Activated CD8-positive, alpha-beta memory T cell treated with anti-CD3 and anti-CD28 coated beads for 24 hours (primary cell): ENCODE data around the gene SHC4.
"Not testable (repeated sequence)": the region's sequence is repeated elsewhere in the genome, so short reads cannot be mapped to it uniquely, and the experiment has no call there.

Experiments
- DNase-seq: peaks from one replicate; pipeline ENCODE4 v3.0.0-alpha.2; 2020

The SHC4 gene

DNA sequence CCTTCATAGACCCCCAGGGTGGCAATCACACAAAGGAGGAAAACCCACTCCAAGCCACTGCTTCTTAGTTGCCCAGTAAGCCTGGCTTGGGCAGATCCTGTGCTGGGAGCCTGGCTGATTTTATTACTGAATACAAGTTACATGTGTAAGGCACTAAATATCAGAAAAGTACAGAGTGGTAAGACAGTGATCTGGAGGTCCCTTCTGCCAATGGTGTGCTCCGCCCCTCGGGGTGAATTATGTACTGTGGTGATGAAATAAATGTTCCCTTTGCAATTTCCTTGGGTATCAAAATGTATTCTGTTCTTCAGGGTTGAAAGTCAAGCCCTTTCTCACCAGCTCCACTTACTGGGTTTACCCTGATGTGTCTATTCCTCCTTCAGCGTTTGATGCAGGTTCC is 47.0 kb downstream of the SHC4 start:
- no peak for DNase-seq

DNA sequence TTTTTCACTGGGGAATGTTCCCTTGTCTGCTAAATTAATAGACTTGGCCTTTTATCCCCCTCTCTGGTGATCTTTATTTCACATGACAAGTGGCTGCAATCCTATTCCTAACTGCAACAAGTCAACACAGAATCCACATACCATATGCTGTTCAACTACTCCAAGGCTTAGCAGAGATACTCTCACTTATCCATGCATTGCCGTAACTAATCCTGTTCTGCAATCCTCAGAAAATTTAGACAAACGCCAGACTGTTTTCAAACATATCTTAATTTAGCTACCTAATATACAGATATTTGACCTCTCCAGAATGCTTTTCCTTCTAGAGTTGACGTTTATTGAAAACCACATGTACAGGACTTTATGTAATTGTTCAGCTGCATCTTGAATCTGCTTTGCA is 47.9 kb downstream of the SHC4 start:
- DNase-seq: no peak

DNA sequence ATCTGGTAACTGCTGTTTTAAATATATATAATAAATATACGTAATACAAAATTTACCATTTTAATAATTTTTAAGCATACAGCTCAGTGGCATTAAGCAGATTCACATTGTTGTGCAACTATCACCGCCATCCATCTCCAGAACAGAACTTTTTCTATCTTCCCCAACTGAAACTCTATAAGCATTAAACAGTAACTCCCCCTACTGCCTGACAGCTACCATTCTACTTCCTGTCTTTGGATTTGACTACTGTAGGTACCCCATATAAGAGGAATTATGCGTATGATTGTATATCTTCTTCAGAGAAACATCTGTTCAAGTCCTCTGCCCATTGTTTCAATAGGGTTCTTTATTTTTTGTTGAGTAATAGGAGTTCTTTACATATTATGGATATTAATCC is 49.0 kb downstream of the SHC4 start:
- no peak for DNase-seq

DNA sequence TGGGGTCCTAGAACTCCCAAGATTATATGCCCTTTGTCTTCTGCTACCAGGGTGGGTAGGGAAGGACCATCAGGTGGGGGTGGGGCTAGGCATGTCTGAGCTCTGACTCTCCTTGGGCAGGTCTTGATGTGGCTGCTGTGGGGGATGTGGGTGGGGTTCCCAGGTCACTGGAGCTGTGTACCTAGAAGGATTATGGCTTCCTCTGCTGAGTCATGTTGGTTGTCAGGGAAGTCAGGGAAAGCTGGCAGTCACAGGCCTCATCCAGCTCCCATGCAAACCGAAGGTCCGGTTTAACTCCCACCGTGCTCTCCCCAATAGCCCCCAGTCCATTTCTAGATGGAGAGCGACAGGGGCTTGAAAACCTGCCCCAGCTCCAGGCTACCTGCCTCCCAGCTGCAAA is 50.6 kb downstream of the SHC4 start:
- no peak for DNase-seq

DNA sequence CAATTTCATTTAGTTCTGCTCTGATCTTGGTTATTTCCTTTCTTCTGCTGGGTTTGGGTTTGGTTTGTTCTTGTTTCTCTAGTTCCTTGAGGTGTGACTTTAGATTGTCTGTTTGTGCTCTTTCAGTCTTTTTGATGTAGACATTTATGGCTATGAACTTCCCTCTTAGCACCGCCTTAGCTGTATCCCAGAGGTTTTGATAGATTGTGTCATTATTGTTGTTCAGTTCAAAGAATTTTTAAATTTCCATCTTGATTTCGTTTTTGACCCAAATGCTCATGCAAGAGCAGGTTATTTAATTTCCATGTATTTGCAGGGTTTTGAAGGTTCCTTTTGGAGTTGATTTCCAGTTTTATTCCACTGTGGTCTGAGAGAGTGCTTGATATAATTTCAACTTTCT is 53.2 kb downstream of the SHC4 start:
- not testable (repeated sequence) for DNase-seq

DNA sequence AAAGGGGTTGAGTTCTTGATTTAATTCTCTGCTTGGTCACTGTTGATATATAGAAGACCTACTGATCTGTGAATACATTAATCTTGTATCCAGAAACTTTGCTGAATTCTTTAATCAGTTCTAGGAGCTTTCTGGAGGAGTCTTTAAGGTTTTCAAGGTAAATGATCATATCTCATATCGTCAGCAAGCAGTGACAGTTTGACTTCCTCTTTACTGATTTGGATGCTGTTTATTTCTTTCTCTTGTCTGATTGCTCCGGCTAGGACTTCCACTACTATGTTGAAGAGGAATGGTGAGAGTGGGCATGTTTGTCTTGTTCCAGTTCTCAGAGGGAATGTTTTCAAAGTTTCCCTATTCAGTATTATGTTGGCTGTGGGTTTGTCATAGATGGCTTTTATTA is 54.4 kb downstream of the SHC4 start:
- DNase-seq: not testable (repeated sequence)

DNA sequence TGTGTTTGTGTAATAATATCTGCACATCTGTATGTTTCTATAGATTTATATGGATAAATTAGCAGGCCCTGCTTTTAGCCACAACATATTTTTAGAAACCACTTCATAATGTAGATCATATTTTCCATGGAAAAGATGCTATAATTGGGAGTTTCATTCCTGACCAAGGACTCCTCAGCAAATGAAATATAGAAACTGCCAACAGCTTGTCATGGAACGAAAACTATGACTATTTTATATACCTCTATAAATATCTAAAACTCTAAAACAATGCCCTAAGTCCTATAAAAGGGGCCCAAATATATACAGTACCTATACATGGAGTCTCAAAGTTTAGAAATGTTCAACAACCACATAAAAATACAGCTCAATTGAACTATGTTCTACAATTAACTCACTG is 57.9 kb downstream of the SHC4 start:
- no peak for DNase-seq

DNA sequence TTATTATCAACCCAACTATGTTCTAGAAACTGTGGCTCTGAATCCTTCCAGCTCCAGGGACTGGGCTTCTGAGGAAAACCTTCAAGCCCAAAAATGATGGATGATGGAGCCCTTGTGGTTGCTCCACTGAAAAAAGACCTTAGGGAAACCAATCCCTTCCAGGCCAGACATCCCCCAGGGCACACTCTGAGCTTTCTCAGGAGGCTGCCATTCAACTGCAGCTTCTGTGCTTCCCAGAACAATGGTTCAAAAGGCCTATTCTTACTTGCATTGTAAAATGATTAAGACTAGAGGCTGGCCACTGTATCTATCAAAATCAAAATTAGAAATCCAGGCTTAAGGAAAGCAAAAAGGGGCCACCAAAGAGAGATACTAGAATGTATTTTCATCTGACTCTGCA is 58.5 kb downstream of the SHC4 start:
- DNase-seq: no peak

DNA sequence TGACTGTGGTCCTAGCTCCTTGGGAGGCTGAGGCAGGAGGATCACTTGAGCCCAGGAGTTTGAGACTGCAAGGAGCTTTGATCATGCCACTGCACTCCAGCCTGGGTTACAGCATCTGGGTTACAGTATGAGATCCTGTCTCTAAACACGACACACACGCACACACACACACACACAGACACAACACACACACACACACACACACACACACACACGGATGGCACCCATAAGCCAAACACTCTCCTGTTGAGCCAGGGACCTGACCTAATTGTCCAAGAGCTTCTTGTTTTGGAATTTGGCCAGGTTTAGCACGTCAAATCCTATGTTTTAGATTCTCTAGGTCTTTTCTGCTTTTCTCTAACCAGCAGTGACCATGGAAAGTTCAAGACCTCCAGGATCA is 59.0 kb downstream of the SHC4 start:
- DNase-seq: no peak

DNA sequence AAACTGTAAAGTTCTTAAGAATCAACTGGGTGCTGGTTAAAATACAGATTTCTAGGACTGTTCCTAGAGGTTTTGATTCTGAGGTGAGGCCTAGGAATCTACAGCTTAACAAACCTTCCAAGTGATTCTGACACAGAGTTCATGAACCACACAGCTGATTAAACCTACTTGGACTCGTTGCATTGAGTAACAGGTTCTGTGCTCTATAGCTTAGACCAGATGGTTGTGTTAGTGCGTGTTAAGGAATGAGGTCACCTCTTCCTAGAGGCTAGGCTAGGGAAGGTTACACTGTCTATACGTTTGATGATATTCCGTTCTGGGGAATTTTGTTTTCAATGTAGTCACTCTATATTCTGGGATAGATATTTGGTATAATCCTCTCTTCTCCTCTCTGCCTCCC is 63.9 kb downstream of the SHC4 start:
- DNase-seq: no peak

DNA sequence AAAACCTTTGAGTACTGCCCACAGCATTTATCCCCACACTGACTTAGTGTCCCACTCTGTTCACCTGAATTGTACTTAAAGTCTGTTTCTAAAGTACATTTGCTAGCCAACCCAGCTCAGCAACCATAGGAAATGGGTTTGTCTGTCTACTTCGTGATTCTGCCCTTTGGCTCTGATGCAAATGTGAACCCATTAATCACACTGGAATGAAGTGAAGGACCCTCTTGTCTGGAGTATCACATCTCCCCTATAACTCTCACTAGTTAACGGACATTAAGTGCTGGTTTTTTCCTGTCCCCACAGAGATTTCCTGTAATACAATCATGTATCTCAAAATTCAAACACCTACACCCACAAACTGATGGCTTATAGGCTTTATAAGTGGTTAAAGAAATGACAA is 65.3 kb downstream of the SHC4 start:
- DNase-seq: no peak

DNA sequence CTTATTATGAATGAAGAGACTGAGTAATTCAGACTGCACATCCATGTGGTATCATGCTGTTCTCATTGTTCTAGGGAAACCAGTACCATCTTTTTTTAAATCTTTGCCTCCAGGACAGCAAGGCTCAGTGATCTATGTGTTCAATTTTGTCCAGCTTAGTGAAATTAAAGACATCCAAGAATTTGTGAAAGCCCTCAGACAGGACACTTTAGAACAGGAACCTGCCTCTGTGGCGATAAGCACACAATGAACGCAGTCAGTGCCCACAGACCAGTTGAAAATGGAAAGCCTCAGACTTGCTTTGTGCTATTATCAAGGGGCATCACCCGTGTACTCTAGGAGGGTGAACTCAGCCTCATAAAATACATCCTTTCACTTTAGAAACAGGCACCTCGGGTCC is 65.7 kb downstream of the SHC4 start:
- no peak for DNase-seq

DNA sequence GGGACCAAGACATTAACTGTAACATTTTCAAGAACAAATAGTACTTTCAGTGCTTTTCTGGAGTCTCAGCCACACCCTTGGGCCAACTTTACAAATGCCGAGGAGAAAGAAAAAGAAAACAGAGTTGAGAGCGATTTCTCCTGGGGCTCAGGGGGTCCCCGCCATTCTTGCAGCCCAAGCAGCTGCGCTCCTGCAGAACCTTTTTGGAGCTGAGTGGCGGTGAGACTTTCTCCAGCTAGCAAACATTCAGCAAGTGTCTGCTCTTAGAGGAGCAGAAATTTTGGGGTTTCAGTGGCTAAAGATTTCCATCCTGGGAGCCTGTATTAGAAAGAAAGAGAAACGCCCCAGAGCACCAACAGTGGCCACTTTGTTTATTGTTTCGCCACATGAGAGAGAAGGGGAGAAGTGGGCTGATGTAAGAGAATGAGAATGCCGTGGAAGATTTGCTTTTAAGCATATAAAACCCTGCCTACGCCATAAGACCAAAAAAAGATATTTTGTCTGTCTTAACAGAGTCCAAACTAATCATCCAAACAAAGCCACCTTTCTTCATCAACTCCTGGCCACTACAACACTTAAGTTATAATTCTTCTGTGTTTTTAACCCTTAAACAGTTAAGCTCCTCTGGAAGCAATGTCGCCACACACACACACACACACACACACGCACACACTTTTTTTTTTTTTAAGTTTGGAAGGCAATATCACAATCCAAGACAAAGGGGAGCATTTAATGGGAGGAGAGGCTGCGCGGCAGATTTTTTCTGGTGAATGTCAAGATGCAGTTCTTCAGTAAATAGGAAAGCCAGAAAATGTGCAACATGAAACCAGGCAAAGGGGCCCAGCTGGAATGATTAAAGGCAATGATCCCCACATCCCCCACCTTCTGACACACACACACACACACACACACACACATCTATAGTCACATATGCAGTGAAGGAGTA is 66.6 kb downstream of the SHC4 start:
- DNase-seq: no peak

DNA sequence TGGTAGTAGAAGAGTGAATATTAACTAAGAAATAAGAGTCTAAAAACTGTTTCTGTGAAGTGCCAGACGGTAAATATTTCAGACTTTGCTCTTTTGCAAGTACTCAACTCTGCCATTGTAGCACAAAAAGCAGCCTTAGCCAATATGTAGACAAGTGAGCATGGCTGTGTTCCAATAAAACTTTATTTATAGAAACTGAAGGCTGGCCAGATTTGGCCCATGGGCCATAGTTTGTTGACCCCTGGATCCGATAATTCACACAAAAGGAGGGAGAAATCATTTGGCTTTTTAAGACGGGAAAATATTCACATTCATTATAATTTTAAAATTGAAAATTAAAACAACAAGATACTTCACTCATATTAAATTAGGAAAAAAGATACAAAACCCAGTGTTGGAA is 70.4 kb downstream of the SHC4 start:
- DNase-seq: no peak

DNA sequence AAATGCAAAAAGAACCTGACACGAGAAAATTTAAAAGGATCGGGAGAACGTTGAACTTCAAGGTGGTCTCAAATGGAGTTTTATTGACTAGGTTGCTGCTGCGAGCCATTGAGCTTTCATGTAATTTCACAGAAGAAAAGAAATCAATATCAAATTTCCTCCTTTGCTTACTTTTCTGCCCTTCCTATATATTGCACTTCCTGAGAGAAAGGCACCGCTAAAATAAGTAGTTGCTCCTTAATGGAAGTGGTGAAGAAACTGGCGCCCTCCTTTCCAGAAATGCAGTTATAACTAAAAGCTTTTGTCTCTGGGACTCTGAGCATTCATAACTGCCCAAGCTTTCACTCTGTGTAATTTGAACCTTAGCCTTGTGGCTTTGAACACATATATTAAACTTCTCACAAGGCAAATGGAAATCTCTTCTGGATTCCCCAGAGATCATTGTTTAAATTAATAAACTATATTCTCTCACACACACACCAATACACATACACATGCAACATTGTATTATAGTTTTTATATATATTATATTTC is 72.4 kb downstream of the SHC4 start:
- DNase-seq: no peak

DNA sequence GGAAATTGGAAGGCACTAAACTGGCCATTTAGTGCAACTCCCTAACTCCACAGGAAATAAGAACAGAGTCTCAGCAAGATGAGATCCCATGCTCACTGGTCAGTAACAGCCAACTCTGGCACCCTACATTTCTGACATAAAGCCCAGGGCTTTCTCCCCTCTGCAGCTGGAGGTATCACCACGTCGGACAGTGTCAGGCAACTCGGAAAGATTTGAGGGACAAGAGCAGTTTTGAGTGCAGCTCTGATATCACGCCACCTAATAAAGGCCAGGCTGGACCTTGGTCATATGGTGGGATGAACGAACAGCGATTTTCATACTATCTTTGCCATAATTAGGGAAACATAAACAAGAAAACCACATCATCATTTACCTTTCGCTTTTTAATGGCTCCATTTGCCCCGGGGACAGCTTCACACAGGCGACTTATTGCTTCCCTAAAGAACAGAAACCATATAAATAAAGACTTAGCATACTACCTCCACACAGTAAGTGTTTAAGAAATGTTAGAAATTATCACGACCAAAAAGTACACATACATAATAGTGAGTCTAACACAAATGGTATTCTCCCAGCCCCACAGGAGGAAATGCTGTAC is 73.2 kb downstream of the SHC4 start:
- no peak for DNase-seq

DNA sequence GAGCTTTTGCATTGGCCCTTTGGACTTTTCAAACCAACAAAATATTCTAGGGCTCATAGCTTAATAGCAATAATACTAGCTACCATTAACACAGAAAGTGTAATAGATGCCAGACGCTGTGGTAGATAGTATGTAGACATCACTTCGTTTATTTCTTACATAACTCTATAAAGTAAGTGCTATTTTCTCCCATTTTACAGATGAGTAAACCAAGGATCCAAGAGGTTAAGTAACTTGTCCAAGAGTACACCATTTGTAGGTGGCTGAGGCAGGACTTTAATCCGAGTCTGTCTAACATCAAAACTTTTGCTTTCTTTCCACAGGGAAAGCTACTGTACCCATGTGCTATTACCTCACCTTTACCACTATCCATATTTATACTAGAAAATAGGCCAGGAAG is 73.8 kb downstream of the SHC4 start:
- no peak for DNase-seq

DNA sequence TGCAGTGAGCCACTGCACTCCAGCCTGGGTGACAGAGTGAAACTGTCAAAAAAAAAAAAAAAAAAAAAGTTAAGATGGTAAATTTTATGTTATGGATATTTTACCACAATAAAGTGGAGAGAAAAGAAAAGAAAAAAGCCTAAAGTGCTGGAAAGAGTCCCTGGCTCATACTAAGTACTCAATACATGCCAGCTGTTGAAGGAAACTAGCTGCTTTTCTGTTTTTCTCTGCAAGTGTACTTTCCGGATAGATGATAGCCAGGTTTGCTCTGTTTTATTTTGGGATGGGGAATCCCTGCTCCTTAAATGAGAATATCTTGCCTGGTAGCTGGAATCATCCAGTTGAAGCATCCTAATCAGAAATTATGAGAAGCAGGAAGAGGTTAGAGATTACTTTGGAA is 74.9 kb downstream of the SHC4 start:
- DNase-seq: no peak

DNA sequence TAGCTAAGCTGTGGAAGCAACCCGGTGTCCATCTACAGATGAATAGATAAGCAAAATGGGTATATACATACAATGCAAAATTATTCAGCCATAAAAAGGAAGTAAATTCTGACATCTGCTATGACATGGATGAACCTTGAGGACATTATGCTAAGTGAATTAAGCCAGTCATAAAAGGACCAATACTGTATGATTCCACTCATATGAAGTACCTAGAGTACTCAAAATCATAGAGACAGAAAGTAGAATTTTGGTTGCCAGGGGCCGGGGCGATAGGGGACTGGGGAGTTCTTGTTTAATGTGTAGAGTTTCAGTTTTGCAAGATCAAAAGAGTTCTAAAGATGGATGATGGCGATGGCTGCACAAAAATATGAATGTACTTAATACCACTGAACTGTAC is 75.5 kb downstream of the SHC4 start:
- DNase-seq: no peak

DNA sequence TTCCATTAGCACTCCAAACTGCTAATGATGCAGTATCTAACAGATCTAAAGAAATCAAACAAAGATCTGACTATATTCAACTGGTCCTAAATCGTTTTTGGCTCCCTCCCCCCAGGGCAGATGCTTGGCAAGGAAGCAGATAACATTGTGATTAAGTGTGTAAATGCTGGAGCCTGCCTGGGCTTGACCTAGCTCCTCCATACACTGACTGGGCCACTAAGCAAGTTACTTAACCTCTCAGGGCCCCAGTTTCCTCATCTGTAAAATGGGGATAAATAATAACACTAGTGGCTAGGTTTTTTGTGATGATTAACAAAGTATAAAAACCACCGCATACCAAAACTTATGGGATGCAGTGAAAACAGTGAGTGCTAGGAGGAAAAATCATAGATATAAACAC is 76.6 kb downstream of the SHC4 start:
- no peak for DNase-seq

DNA sequence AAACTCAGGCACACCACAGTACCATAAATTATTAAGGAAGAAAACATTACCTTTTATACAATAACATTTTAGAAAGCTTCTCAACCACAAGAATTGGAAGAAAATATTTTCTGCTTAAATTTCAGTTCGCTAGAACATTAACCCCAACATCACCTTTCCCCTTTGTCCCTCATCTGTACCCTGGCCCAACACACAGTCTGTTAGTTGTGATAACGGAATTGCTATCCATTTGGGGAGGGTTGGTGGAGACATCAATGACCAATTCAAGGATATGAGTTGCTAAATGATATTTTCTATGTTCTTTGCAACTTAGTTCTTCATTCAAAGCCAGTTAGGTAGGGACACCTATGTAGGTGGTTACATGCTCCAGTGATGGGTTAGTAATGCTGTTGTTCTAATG is 80.0 kb downstream of the SHC4 start:
- DNase-seq: no peak

DNA sequence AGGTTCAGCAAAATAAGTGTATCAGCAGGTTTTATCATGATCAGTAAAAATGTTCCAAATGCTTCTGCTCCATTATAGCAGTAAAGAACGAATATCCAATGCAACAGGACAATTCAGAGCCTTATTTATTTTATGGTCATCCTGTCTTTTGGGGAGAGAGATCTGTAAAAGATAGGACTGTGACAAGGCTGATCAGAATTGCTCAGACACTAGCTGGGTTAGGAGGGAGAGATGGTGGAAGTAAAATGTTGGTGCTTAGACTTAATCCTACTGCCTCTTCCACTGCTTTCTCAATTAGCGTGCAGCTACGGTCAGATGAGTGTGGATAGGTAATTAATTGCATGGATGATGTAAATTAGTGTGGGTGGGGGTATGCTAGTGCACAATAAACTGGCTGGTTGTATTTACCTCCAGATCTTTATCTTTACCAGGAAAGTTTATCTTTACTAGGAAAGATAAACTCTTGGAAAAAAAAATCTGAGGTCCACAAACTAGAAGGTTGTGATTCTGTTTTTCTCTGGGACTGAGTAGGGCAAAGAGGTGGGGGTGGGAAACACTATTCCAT is 83.6 kb downstream of the SHC4 start:
- DNase-seq: no peak

DNA sequence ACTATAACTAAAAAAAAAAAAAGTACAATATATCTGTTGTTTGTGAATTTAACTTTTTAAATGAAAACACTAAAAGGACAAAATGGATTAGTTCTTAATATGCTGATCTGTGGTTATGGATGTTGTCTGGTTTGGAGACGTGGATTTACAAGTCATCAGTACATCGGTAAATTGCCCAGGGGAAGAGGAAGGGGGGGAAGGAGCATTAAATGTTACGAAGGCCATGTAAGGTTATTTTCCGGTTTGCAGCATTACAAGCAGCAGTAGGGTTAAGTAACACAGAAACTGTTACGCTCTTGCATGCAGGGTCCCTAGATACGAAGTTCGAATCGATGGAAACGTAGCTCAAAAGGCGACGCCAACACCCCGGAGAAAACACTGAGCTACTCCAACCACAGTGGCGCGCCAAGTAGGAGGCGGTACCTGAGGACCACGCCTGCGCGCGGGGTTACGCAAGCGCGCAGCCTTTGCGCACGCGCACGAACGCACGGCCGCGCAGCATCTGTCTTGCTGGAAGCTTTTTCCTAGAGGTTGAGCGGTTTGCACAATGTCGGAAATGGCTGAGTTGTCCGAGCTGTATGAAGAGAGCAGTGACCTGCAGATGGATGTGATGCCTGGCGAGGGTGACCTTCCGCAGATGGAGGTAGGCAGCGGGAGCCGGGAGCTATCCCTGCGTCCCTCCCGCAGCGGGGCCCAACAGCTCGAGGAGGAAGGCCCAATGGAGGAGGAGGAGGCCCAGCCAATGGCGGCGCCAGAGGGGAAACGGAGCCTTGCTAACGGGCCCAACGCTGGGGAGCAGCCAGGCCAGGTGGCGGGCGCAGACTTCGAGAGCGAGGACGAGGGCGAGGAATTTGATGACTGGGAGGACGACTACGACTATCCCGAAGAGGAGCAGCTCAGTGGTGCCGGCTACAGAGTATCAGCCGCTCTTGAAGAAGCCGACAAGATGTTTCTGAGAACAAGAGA is 85.8 kb downstream of the SHC4 start, which contains the start of gene EID1:
TSS of gene EID1 (plus strand) at position 505 of the 966 bp plus-strand sequence. CDS start at position 548, 43 bp downstream.
- peak; percentile 96 for DNase-seq
